GM23248 (cell line): ENCODE measurements around the gene AFF3.

Experiments
- EZH2 ChIP-seq: fragments of 200-600 bp; sonication (generic); IDR thresholded peaks from 2 replicates; pipeline ENCODE4 v1.6.1; 2018; ENCODE audit warnings: antibody characterized with exemption, mild to moderate bottlenecking; ENCODE audit not compliant: insufficient read depth, poor library complexity, severe bottlenecking
- EZH2phosphoT487 ChIP-seq: fragments of 200-600 bp; sonication (generic); IDR thresholded peaks from 2 replicates; pipeline ENCODE4 v1.6.1; 2018; ENCODE audit warnings: antibody characterized with exemption, moderate library complexity, mild to moderate bottlenecking, low read depth; ENCODE audit not compliant: insufficient read depth

- TF ChIP-seq EZH2 (no peak), EZH2phosphoT487 (no peak)
Measured at GRCh38 chr2:99787769-99788382, 354.5 kb downstream of the AFF3 start.
